Activated T-helper 1 cell treated with anti-CD3 and anti-CD28 coated beads, Interleukin-12 subunit alpha, Interleukin-12 subunit beta, Interleukin-2, Interleukin-4 antibody, amounts not matched to agents 30 ng/mL and 10 ng/mL and 1 ng/mL, durations not matched to agents 14 hours and 24 hours and 36 hours (primary cell): ENCODE data around the gene CDC42EP1. TPM values are rescaled to one million over a fixed set of nuclear protein-coding genes. Genes with fewer than 3 reads are reported as not detected.

ENCODE experiments used
- DNase-seq: peaks from one replicate; pipeline ENCODE4 v3.0.0; 2021; ENCODE audit warnings: low spot score
- H3K27ac Mint-ChIP-seq: one replicate; pipeline ENCODE4 v1.8.0; 2021; ENCODE audit warnings: mild to moderate bottlenecking, mixed read lengths
- H3K27me3 Mint-ChIP-seq: one replicate; pipeline ENCODE4 v1.8.0; 2022; ENCODE audit warnings: mild to moderate bottlenecking, moderate library complexity, mixed read lengths; ENCODE audit not compliant: insufficient read depth
- H3K36me3 Mint-ChIP-seq: one replicate; pipeline ENCODE4 v1.8.0; 2021; ENCODE audit warnings: low read depth, mixed read lengths
- H3K4me1 Mint-ChIP-seq: one replicate; pipeline ENCODE4 v1.8.0; 2021; ENCODE audit warnings: low read depth, mixed read lengths
- H3K4me3 Mint-ChIP-seq: one replicate; pipeline ENCODE4 v1.8.0; 2021; ENCODE audit warnings: mild to moderate bottlenecking, moderate library complexity, mixed read lengths
- H3K9me3 Mint-ChIP-seq: one replicate; pipeline ENCODE4 v1.8.0; 2021; ENCODE audit warnings: mixed read lengths
- intact Hi-C: fragments of 100-400 bp; cut with micrococcal nuclease; formaldehyde crosslinking; loops from one replicate; pipeline ENCODE4 v1.15.1; 2024
- total RNA-seq: library from RNA; stranded (reverse); gene quantifications from 2 replicates; pipeline ENCODE4 v1.2.3, GENCODE V29; 2022

Gene CDC42EP1
- total RNA-seq, 1 donor from 2014 or later = 1.5 TPM

DNA sequence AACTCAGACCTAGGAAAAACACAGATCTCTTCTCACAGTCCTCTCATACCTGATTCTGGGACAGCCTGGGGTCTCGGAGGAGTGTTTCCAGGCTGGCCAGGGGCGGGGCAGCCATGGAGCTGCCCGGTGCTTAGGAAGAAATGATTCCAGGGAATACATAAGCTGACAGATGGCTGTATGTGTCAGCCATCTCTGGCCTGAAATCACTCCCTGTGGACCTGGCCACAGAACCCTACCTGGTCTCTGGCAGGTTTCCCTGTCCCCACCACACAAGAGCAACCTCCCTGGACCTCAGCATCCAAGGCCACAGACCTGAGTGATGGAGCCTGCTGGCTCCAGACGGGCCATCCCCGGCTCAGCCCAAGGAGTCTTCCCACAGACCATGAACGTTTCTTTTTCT, 58.4 kb downstream of the CDC42EP1 start:
- intact Hi-C loops = no loop called here
- Mint-ChIP-seq H3K36me3 (peaks cover 11% of the 10 kb centered on the region), H3K4me1 (peaks cover 2% of the 10 kb centered on the region), H3K27ac (no peak overlapping the region), H3K27me3 (no peaks in the 10 kb centered on the region), H3K9me3 (no peaks in the 10 kb centered on the region), H3K4me3 (no peak overlapping the region)
- DNase-seq = no peak

Other genes with a start within 250 kb of the CDC42EP1 start
- gene ELFN2, start 133.0 kb upstream of the CDC42EP1 start, total RNA-seq = 0.05 and 0.08 TPM in 2 replicates
- gene MFNG, start 74.1 kb upstream of the CDC42EP1 start, total RNA-seq = 213 and 214 TPM in 2 replicates
- gene CARD10, start 41.1 kb upstream of the CDC42EP1 start, total RNA-seq = not detected in 2 replicates
- not detected in 2 replicates for gene LGALS2, start 19.6 kb downstream of the CDC42EP1 start, total RNA-seq
- gene GGA1, start 48.4 kb downstream of the CDC42EP1 start, total RNA-seq = 70.8 and 78.9 TPM in 2 replicates
- gene SH3BP1, start 79.2 kb downstream of the CDC42EP1 start, total RNA-seq = 110 and 116 TPM in 2 replicates
- gene PDXP, start 98.2 kb downstream of the CDC42EP1 start, total RNA-seq = 47.0 and 50.4 TPM in 2 replicates
- gene LGALS1, start 115.2 kb downstream of the CDC42EP1 start, total RNA-seq = 245 and 254 TPM in 2 replicates
- 67.8 and 70.0 TPM in 2 replicates for gene NOL12, start 125.9 kb downstream of the CDC42EP1 start, total RNA-seq
- 32.7 and 32.9 TPM in 2 replicates for gene TRIOBP, start 136.6 kb downstream of the CDC42EP1 start, total RNA-seq
- 28.5 and 28.9 TPM in 2 replicates for gene GCAT, start 247.5 kb downstream of the CDC42EP1 start, total RNA-seq